ENCODE measurements around the gene GPRC5D. TPM values are rescaled to one million over a fixed set of nuclear protein-coding genes. Genes with fewer than 3 reads are reported as not detected.

The GPRC5D gene
- total and polyA plus RNA-seq, 5 donors from 2014 or later = 1.1 to 1.5 (median 1.3) TPM; not detected in 2

DNA sequence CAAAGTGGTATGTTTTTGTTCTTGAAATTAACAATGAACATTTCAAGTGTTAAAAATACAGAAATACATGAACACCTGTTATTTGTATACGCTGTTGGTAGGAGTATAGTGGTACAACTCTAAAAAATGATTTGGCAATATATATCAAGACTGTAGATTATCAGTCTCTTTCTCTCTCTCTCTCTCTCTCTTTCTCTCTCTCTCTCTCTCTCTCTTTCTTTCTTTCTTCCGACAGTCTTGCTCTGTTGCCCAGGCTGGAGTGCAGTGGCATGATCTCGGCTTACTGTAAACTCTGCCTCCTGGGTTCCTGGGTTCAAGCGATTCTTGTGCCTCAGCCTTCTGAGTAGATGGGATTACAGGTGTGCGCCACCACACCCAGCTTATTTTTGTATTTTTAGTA is 35.5 kb upstream of the GPRC5D start:
- ATAC-seq (ENCODE audit: low read depth in 2 of 2) (no peak), DNase-seq (no peak)
- Histone ChIP-seq H3K9me3 (ENCODE audit: control insufficient read depth in 2 of 2, low read length in 2 of 2) (no peaks in the 10 kb centered on the region), H3K27me3 (ENCODE audit: control insufficient read depth, insufficient read depth, low read length) (no peaks in the 10 kb centered on the region), H3K4me1 (ENCODE audit: control insufficient read depth, insufficient read depth, low read length, poor library complexity, severe bottlenecking) (no peaks in the 10 kb centered on the region), H3K36me3 (ENCODE audit: control insufficient read depth, insufficient read depth, low read length) (peaks cover 21% of the 10 kb centered on the region), H3K4me3 (ENCODE audit: low read depth, low read length) (no peak overlapping the region), H3K27ac (ENCODE audit: insufficient read depth, low read length, poor library complexity, severe bottlenecking) (no peak overlapping the region)
- H3K27me3 Mint-ChIP-seq = no peaks in the 10 kb centered on the region
- no peak overlapping the region for H3K4me3 Mint-ChIP-seq
- H3K27ac Mint-ChIP-seq = no peak overlapping the region
- peaks cover 0 to 9% (median 3%) of the 10 kb centered on the region in 4 donors for H3K4me1 Mint-ChIP-seq
- peaks cover 21% of the 10 kb centered on the region for H3K36me3 Mint-ChIP-seq
- no peaks in the 10 kb centered on the region for H3K9me3 Mint-ChIP-seq

DNA sequence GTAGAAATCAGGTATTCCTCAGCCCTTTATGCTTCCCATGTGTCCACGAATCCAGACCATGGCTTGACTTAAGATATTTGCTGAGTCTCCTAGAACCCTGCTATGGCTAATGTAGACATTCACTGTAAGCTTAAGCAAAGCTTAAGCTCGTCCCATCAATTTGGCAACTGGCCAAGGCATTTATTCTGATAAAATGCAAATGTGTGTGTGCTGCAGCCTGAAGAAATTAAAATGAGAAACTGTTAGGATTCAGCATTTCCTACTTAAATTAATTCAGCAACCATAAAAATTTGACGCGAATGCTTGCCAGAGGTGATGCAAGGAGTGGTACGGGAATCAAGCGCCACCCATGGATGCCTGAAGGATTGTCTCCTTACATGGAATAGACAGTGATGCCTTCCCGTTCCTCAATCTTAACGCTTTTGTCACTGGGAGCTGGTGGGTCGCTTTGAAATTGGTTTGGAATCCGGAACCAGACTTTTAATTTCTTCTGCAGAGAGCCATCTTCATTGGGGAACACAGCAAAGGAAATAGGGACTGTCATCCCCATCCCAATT is 34.9 kb upstream of the GPRC5D start:
- H3K4me1 ChIP-seq (ENCODE audit: control insufficient read depth, insufficient read depth, low read length, poor library complexity, severe bottlenecking) = no peaks in the 10 kb centered on the region
- ATAC-seq (ENCODE audit: low read depth in 2 of 2) (no peak), DNase-seq (no peak)
- Mint-ChIP-seq H3K9me3 (no peaks in the 10 kb centered on the region), H3K4me1 (peaks cover 0 to 9% (median 3%) of the 10 kb centered on the region in 4 donors), H3K36me3 (peaks cover 21% of the 10 kb centered on the region), H3K27me3 (no peaks in the 10 kb centered on the region), H3K4me3 (no peak overlapping the region), H3K27ac (no peak overlapping the region)
- H3K9me3 ChIP-seq (ENCODE audit: control insufficient read depth in 2 of 2, low read length in 2 of 2) = no peaks in the 10 kb centered on the region
- peaks cover 21% of the 10 kb centered on the region for H3K36me3 ChIP-seq (ENCODE audit: control insufficient read depth, insufficient read depth, low read length)
- no peaks in the 10 kb centered on the region for H3K27me3 ChIP-seq (ENCODE audit: control insufficient read depth, insufficient read depth, low read length)
- no peak overlapping the region for H3K27ac ChIP-seq (ENCODE audit: insufficient read depth, low read length, poor library complexity, severe bottlenecking)
- no peak overlapping the region for H3K4me3 ChIP-seq (ENCODE audit: low read depth, low read length)

DNA sequence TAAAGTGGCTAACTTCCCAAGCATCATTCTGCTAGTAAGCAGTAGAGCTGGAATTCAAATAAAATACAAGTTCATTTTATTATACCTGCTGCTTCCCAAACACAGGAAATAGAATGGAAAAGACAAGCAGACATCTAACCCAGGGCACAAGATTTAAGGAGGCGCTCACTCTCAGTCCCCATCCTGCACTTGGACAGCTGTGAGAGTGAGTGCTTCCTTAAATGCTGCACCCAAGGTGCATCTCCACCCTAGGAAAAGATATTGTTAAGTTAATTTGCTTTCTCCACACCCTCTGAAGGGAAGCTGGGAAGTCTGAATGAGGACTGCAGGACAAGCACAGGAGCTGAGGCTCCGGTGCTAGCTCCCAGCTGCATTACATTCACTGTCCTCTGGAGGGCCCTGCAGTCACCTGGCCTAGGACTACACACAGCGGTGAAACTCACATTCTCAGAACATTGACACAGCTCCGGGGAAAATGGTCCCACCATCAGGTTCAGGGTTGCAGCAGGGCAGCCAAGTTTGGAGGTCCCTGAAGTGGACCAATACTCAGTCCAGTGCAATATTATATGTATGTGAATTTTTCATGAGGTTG is 33.9 kb upstream of the GPRC5D start:
- Histone ChIP-seq H3K36me3 (ENCODE audit: control insufficient read depth, insufficient read depth, low read length) (peaks cover 23% of the 10 kb centered on the region), H3K9me3 (ENCODE audit: control insufficient read depth in 2 of 2, low read length in 2 of 2) (no peaks in the 10 kb centered on the region), H3K27me3 (ENCODE audit: control insufficient read depth, insufficient read depth, low read length) (no peaks in the 10 kb centered on the region), H3K27ac (ENCODE audit: insufficient read depth, low read length, poor library complexity, severe bottlenecking) (no peak overlapping the region), H3K4me3 (ENCODE audit: low read depth, low read length) (no peak overlapping the region), H3K4me1 (ENCODE audit: control insufficient read depth, insufficient read depth, low read length, poor library complexity, severe bottlenecking) (no peaks in the 10 kb centered on the region)
- H3K9me3 Mint-ChIP-seq = no peaks in the 10 kb centered on the region
- DNase-seq = peak in 1 of 3 donors; percentile 28
- H3K4me1 Mint-ChIP-seq = peaks cover 0 to 9% (median 3%) of the 10 kb centered on the region in 4 donors
- H3K27ac Mint-ChIP-seq = no peak overlapping the region
- peak; percentile 31 to 47 for ATAC-seq (ENCODE audit: low read depth in 2 of 2)
- H3K36me3 Mint-ChIP-seq = peaks cover 19% of the 10 kb centered on the region
- H3K27me3 Mint-ChIP-seq = no peaks in the 10 kb centered on the region
- H3K4me3 Mint-ChIP-seq = no peak overlapping the region

DNA sequence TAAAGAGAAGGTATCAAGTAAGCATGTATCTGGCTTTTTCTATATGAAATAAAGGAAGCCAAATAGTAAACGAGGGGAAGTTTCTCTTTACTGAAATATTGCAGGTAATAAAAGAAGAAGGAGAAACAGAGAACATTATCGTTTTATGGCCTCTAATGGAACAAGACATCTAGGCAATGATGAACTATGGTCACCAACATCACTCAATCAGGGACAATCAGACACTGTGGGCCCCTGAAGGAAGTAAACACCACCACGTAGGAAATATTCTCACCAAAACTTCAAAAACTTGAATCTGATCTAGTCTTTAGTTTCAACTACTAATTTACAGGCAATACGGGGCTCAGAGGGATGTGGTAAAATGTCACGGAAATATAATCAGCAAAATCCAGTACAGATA is 32.2 kb upstream of the GPRC5D start:
- peak overlapping the region in 1 of 3 donors; percentile 28 for H3K27ac Mint-ChIP-seq
- peaks cover 19% of the 10 kb centered on the region for H3K36me3 Mint-ChIP-seq
- H3K4me3 ChIP-seq (ENCODE audit: low read depth, low read length) = no peak overlapping the region
- no peak overlapping the region for H3K4me3 Mint-ChIP-seq
- no peaks in the 10 kb centered on the region for H3K27me3 Mint-ChIP-seq
- H3K9me3 ChIP-seq (ENCODE audit: control insufficient read depth in 2 of 2, low read length in 2 of 2) = no peaks in the 10 kb centered on the region
- DNase-seq = no peak
- H3K36me3 ChIP-seq (ENCODE audit: control insufficient read depth, insufficient read depth, low read length) = peaks cover 30% of the 10 kb centered on the region
- H3K27me3 ChIP-seq (ENCODE audit: control insufficient read depth, insufficient read depth, low read length) = no peaks in the 10 kb centered on the region
- ATAC-seq (ENCODE audit: low read depth in 2 of 2) = no peak
- no peaks in the 10 kb centered on the region for H3K9me3 Mint-ChIP-seq
- no peaks in the 10 kb centered on the region for H3K4me1 ChIP-seq (ENCODE audit: control insufficient read depth, insufficient read depth, low read length, poor library complexity, severe bottlenecking)
- H3K4me1 Mint-ChIP-seq = peaks cover 0 to 9% (median 3%) of the 10 kb centered on the region in 4 donors
- H3K27ac ChIP-seq (ENCODE audit: insufficient read depth, low read length, poor library complexity, severe bottlenecking) = no peak overlapping the region

DNA sequence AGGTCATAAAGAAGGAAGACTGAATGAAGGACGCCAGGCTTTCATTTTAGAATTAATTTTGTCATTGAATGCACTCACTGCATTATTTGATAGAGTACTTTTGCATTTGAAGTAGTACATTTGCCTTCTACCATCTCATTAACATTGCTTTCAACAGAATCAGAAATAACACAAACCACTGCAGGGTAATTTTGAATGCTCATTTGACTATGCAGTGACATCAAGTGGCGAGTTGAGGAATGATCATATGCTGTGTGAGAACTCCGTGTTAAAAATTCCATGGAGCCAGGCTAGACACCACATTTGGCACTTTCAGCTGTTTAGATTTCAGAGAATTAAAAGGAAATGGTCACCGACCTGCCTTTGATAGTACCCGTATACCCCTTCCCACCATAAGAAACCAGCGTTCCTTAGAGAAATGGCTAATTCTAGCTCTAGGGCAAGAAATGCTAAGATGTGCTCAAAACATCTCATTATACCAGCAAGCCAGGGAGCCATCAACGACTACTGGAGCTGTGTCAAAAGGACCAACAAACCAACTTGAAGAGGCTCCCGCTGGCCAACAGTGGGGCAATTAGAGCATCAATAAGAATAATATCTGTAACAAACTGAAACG is 31.6 kb upstream of the GPRC5D start:
- Histone ChIP-seq H3K9me3 (ENCODE audit: control insufficient read depth in 2 of 2, low read length in 2 of 2) (no peaks in the 10 kb centered on the region), H3K4me1 (ENCODE audit: control insufficient read depth, insufficient read depth, low read length, poor library complexity, severe bottlenecking) (no peaks in the 10 kb centered on the region), H3K4me3 (ENCODE audit: low read depth, low read length) (no peak overlapping the region), H3K27me3 (ENCODE audit: control insufficient read depth, insufficient read depth, low read length) (no peaks in the 10 kb centered on the region), H3K36me3 (ENCODE audit: control insufficient read depth, insufficient read depth, low read length) (peaks cover 24% of the 10 kb centered on the region), H3K27ac (ENCODE audit: insufficient read depth, low read length, poor library complexity, severe bottlenecking) (no peak overlapping the region)
- DNase-seq (peak in 2 of 3 donors; percentile 22 to 45), ATAC-seq (ENCODE audit: low read depth in 2 of 2) (no peak)
- no peak overlapping the region for H3K27ac Mint-ChIP-seq
- peaks cover 19% of the 10 kb centered on the region for H3K36me3 Mint-ChIP-seq
- H3K4me3 Mint-ChIP-seq = no peak overlapping the region
- no peaks in the 10 kb centered on the region for H3K27me3 Mint-ChIP-seq
- peaks cover 0 to 9% (median 3%) of the 10 kb centered on the region in 4 donors for H3K4me1 Mint-ChIP-seq
- no peaks in the 10 kb centered on the region for H3K9me3 Mint-ChIP-seq

DNA sequence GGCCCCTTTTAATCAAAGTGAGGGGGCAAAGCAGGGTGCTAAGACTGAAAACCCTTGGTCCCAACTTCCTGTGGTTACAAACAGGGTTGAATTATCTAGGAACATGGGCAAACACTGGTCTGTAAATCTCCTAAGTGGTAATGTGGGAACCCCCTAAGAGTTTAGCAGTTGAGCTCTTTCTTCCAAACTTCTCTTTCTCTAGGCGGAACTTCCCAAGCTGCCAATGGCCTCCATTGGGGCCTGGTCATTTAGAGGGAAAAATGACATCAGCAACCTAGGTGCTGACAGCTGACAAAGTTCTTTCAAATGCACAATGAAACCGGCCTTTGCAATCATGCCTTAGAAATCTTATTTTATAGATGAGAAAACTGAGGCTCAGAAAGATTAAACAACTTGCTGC is 30.4 kb upstream of the GPRC5D start:
- H3K4me3 Mint-ChIP-seq = no peak overlapping the region
- Histone ChIP-seq H3K4me3 (ENCODE audit: low read depth, low read length) (no peak overlapping the region), H3K9me3 (ENCODE audit: control insufficient read depth in 2 of 2, low read length in 2 of 2) (no peaks in the 10 kb centered on the region), H3K4me1 (ENCODE audit: control insufficient read depth, insufficient read depth, low read length, poor library complexity, severe bottlenecking) (no peaks in the 10 kb centered on the region), H3K27ac (ENCODE audit: insufficient read depth, low read length, poor library complexity, severe bottlenecking) (no peak overlapping the region), H3K27me3 (ENCODE audit: control insufficient read depth, insufficient read depth, low read length) (no peaks in the 10 kb centered on the region), H3K36me3 (ENCODE audit: control insufficient read depth, insufficient read depth, low read length) (peaks cover 24% of the 10 kb centered on the region)
- no peaks in the 10 kb centered on the region for H3K27me3 Mint-ChIP-seq
- peaks cover 0 to 9% (median 3%) of the 10 kb centered on the region in 4 donors for H3K4me1 Mint-ChIP-seq
- ATAC-seq (ENCODE audit: low read depth in 2 of 2) (no peak), DNase-seq (no peak)
- H3K9me3 Mint-ChIP-seq = no peaks in the 10 kb centered on the region
- H3K36me3 Mint-ChIP-seq = peaks cover 21% of the 10 kb centered on the region
- no peak overlapping the region for H3K27ac Mint-ChIP-seq

DNA sequence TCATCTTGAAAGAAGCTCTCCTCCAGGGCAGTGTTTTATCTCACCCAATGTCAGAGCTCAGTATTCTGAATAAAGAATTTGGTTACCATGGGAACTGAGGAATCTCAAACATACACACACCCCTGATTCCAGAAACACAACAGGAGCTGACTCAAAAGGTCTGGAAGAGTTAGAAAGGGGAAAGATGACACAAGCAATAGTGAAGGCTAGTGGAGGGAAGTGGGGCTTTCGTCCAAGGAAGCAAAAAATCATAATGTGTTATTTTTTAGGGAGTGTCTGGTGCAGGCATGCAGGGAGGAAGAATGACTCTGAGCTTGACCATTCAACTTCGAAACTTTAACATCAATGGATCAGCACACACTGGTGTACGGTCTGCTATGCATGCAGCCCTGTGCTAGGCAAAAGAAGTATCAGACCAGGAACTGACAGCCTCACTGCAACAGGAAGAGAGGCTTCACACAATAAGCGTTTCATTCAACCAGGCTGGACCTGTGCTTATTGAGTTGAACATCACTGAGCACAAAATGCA is 27.8 kb upstream of the GPRC5D start:
- Mint-ChIP-seq H3K4me3 (no peak overlapping the region), H3K36me3 (peaks cover 22% of the 10 kb centered on the region), H3K9me3 (no peaks in the 10 kb centered on the region), H3K4me1 (peaks cover 0 to 8% (median 3%) of the 10 kb centered on the region in 4 donors), H3K27me3 (no peaks in the 10 kb centered on the region), H3K27ac (no peak overlapping the region)
- DNase-seq (no peak), ATAC-seq (ENCODE audit: low read depth in 2 of 2) (no peak)
- H3K9me3 ChIP-seq (ENCODE audit: control insufficient read depth in 2 of 2, low read length in 2 of 2) = no peaks in the 10 kb centered on the region
- H3K27me3 ChIP-seq (ENCODE audit: control insufficient read depth, insufficient read depth, low read length) = no peaks in the 10 kb centered on the region
- H3K4me3 ChIP-seq (ENCODE audit: low read depth, low read length) = no peak overlapping the region
- peaks cover 12% of the 10 kb centered on the region for H3K36me3 ChIP-seq (ENCODE audit: control insufficient read depth, insufficient read depth, low read length)
- H3K27ac ChIP-seq (ENCODE audit: insufficient read depth, low read length, poor library complexity, severe bottlenecking) = no peak overlapping the region
- H3K4me1 ChIP-seq (ENCODE audit: control insufficient read depth, insufficient read depth, low read length, poor library complexity, severe bottlenecking) = no peaks in the 10 kb centered on the region
